ENCODE data around the gene DENND4B. TPM values are rescaled to one million over a fixed set of nuclear protein-coding genes. Genes with fewer than 3 reads are reported as not detected.
A peak's percentile ranks its signal among the peaks of the same experiment; 100 is the strongest.

DENND4B gene
- total and polyA plus RNA-seq, 2 of the 4 experiments (the other 2 are of a cell fraction), result 1.8 to 25.2 TPM

GRCh38 chr1:153991151-153991630 is 44.7 kb upstream of the DENND4B start:
- DNase-seq, result no peak
- H3K27ac ChIP-seq (ENCODE audit: insufficient read depth, low read length), result peak overlapping the region; percentile 83
- H3K36me3 ChIP-seq (ENCODE audit: control insufficient read depth, insufficient read depth, low read length), result peaks cover 28% of the 10 kb centered on the region
- no peak overlapping the region for H2BK5ac ChIP-seq (ENCODE audit: low read depth, low read length, poor library complexity, severe bottlenecking)
- no peak overlapping the region for H2AFZ ChIP-seq (replicated peaks; ENCODE audit: low read length, poor library complexity)
- H4K5ac ChIP-seq (ENCODE audit: low read depth, low read length), result peak overlapping the region; percentile 26; the same call in 1 of the 2 replicates
- ChIA-PET POLR2A (ENCODE audit: unreplicated experiment) (no interaction called here), CTCF (no interaction called here)
- peak overlapping the region; percentile 99; the same call in 1 of the 2 replicates for H3K23ac ChIP-seq (ENCODE audit: low read depth, low read length)
- H2BK20ac ChIP-seq (ENCODE audit: low read depth, low read length), result no peak overlapping the region
- H3K9ac ChIP-seq (ENCODE audit: low read depth, low read length), result peak overlapping the region; percentile 86
- H3K56ac ChIP-seq (ENCODE audit: extremely low read depth, insufficient read depth, low read length), result peak overlapping the region; percentile 94
- in situ Hi-C loops (cut with MboI; ENCODE audit: low sequenced_read_pairs), result no loop called here
- ATAC-seq (ENCODE audit: low read depth), result no peak
- WGBS, 2 experiments (ENCODE audit: extremely low coverage in 2 of 2, insufficient read length in 1 of 2), result no CpG with 5 or more reads among the region's 9 CpGs
- H3K4ac ChIP-seq (ENCODE audit: low read depth, low read length), result peak overlapping the region; percentile 99
- H3K9me3 ChIP-seq (ENCODE audit: control insufficient read depth, insufficient read depth, low read length), result no peaks in the 10 kb centered on the region
- peak overlapping the region; percentile 3 to 99 for H4K8ac ChIP-seq (ENCODE audit: low read depth in 2 of 2, low read length in 2 of 2)
- H2BK15ac ChIP-seq (ENCODE audit: low read depth, low read length), result no peak overlapping the region
- peak overlapping the region; percentile 57 for H3K4me3 ChIP-seq (ENCODE audit: insufficient read depth, low read depth, low read length)
- TSS peak; percentile 94 for BruUV-seq (replicated peaks)
- H2BK120ac ChIP-seq (ENCODE audit: low read depth, low read length), result 0 out of 2 replicates have a peak overlapping the region, but pooled peaks have one; percentile 64
- peak overlapping the region; percentile 99 for H2AK9ac ChIP-seq (replicated peaks; ENCODE audit: low read depth, low read length, poor library complexity)
- peaks cover 17 to 41% of the 10 kb centered on the region in 2 experiments for H3K79me1 ChIP-seq (ENCODE audit: low read depth in 1 of 2, low read length in 2 of 2)
- no peak overlapping the region for H3K18ac ChIP-seq (ENCODE audit: low read depth, low read length)
- peak overlapping the region; percentile 93; the same call in 1 of the 2 replicates for H4K91ac ChIP-seq (ENCODE audit: insufficient read depth, low read depth, low read length)
- intact Hi-C loops (cut with micrococcal nuclease), result loop anchor here (2.0 kb wide), 2 partner anchors 166 to 192 kb away; no protein-coding TSS in a partner anchor
- dilution Hi-C loops (cut with HindIII; ENCODE audit: low sequenced_read_pairs, unreplicated experiment), result no loop called here
- H3K9me1 ChIP-seq (ENCODE audit: insufficient read depth, low read length), result peaks cover 4% of the 10 kb centered on the region; the same call in 1 of the 2 replicates
- peak overlapping the region; percentile 100 for H3K14ac ChIP-seq (replicated peaks; ENCODE audit: low read depth, low read length)
- peak overlapping the region; percentile 86 for H3K4me2 ChIP-seq (ENCODE audit: low read depth, low read length)
- H4K20me1 ChIP-seq (ENCODE audit: insufficient read depth, low read length), result peaks cover 23% of the 10 kb centered on the region; the same call in 1 of the 2 replicates
- no peaks in the 10 kb centered on the region for H3K27me3 ChIP-seq (ENCODE audit: control insufficient read depth, insufficient read depth, low read length)
- peak overlapping the region; percentile 98 for H2AK5ac ChIP-seq (ENCODE audit: low read depth, low read length)
- TF ChIP-seq CEBPB (IDR thresholded peaks at IDR 0.05; ENCODE audit: low read depth, low read length), result 0 out of 2 replicates have a peak, but pooled peaks have one; percentile 7
- no peak for TF ChIP-seq NFE2L2 (IDR thresholded peaks at IDR 0.05; ENCODE audit: low read depth, low read length)
- TF ChIP-seq CHD1 (IDR thresholded peaks at IDR 0.05; ENCODE audit: low read depth, low read length), result no peak; the same call in 1 of the 2 replicates
- no peak for TF ChIP-seq BHLHE40 (IDR thresholded peaks at IDR 0.05; ENCODE audit: low read depth, low read length)
- TF ChIP-seq SMC3 (IDR thresholded peaks at IDR 0.05; ENCODE audit: low read depth, low read length), result no peak
- TF ChIP-seq, protein P1, sequence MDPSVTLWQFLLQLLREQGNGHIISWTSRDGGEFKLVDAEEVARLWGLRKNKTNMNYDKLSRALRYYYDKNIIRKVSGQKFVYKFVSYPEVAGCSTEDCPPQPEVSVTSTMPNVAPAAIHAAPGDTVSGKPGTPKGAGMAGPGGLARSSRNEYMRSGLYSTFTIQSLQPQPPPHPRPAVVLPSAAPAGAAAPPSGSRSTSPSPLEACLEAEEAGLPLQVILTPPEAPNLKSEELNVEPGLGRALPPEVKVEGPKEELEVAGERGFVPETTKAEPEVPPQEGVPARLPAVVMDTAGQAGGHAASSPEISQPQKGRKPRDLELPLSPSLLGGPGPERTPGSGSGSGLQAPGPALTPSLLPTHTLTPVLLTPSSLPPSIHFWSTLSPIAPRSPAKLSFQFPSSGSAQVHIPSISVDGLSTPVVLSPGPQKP (IDR thresholded peaks at IDR 0.05; ENCODE audit: borderline replicate concordance, low read depth, low read length), result no peak
- H3K4me1 ChIP-seq (ENCODE audit: control insufficient read depth, insufficient read depth, low read length), result 0 out of 2 replicates have a peak, but pooled peaks cover 2% of the 10 kb centered on the region
